Measurements from ENCODE around the gene RPGRIP1L. TPM values are rescaled to one million over a fixed set of nuclear protein-coding genes. Genes with fewer than 3 reads are reported as not detected.
A peak's percentile ranks its signal among the peaks of the same experiment; 100 is the strongest.

The RPGRIP1L gene
- total RNA-seq, 1 experiment from 2014 or later = 4.1 TPM

GRCh38 chr16:53588081-53588648 is 115.5 kb downstream of the RPGRIP1L start:
- no peak for DNase-seq (ENCODE audit: low read depth, low spot score)
- in situ Hi-C loops (cut with HindIII; ENCODE audit: low pct_unique_long_range_greater_than_20kb, low sequenced_read_pairs) = no loop called here

- DNase-seq (ENCODE audit: low read depth, low spot score) = no peak
- in situ Hi-C loops (cut with HindIII; ENCODE audit: low pct_unique_long_range_greater_than_20kb, low sequenced_read_pairs) = no loop called here
Observed at GRCh38 chr16:53583401-53583800, 120.3 kb downstream of the RPGRIP1L start.

GRCh38 chr16:53581784-53582183 is 121.9 kb downstream of the RPGRIP1L start:
- in situ Hi-C loops (cut with HindIII; ENCODE audit: low pct_unique_long_range_greater_than_20kb, low sequenced_read_pairs) = no loop called here
- no peak for DNase-seq (ENCODE audit: low read depth, low spot score)

GRCh38 chr16:53580038-53580802 is 123.4 kb downstream of the RPGRIP1L start:
- in situ Hi-C loops (cut with HindIII; ENCODE audit: low pct_unique_long_range_greater_than_20kb, low sequenced_read_pairs) = no loop called here
- no peak for DNase-seq (ENCODE audit: low read depth, low spot score)

DNA sequence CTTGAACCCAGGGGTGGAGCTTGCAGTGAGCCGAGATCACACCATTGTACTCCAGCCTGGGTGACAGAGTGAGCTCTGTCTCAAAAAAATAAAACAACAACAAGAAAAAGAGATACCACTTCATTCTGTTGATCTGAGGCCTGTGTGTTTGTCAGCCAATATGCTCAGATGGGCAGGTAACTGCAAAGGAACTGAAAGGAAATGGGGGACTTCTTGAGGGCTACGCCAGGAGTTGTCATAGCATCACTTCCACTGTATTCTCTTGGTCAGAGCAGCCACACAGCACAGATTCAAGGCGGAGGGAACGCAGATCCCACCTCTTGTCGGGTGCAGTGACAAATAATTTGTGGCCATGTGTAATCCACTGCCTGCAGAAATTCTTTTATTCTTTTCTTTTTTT is 126.8 kb downstream of the RPGRIP1L start:
- in situ Hi-C loops (cut with HindIII; ENCODE audit: low pct_unique_long_range_greater_than_20kb, low sequenced_read_pairs) = no loop called here
- no peak for DNase-seq (ENCODE audit: low read depth, low spot score)

GRCh38 chr16:53576210-53576609 is 127.4 kb downstream of the RPGRIP1L start:
- in situ Hi-C loops (cut with HindIII; ENCODE audit: low pct_unique_long_range_greater_than_20kb, low sequenced_read_pairs) = no loop called here
- no peak for DNase-seq (ENCODE audit: low read depth, low spot score)

DNA sequence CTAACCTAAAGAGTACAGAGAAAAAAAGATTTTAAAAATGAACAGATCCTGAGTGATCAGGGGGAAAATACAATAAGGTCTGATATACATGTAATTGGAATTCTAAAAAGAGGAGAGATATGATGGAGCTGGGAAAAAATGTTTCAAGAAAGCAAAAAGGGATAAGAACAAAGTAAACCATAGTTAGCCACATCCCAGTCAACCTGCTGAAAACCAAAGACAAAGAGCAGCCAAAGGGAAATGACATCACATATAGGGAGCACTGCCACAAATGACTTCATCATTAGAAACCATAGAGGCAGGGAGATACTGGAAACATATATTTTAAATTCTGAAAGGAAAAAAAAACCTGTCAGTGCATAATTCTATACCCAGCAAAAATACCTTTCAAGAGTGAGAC is 131.9 kb downstream of the RPGRIP1L start:
- in situ Hi-C loops (cut with HindIII; ENCODE audit: low pct_unique_long_range_greater_than_20kb, low sequenced_read_pairs) = no loop called here

DNA sequence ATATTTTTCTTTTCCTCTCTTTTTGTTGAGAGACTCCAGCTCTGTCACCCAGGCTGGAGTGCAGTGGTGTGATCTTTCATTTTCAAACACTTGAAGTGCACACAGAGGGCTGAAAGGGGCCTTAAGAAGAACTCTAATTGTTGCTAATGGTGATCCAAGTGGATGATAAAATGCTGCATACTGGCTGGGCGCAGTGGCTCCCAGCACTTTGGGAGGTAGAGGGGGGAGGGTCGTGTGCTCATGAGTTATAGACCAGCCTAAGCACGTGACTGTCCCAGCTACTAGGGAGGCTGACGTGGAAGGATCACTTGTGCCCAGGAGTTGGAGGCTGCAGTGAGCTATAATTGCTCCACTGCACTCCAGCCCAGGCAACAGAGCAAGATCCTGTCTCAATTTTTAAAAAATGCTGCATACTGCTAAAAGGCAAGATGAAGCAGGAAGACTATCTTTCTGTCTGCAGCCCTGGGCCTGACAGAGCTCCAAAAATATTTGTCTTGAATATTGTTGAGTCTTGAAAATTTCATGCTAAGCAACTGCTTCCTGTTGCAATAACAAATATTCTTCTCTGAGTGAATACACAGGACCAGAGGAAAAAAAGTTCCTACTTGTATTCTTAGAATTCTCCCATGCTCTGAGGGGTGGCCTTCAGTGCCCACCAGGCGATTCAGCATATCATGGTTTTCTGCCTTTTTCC is 137.0 kb downstream of the RPGRIP1L start:
- in situ Hi-C loops (cut with HindIII; ENCODE audit: low pct_unique_long_range_greater_than_20kb, low sequenced_read_pairs) = no loop called here
- no peak for DNase-seq (ENCODE audit: low read depth, low spot score)

More for the DNA sequence above, 131.9 kb downstream of the RPGRIP1L start:
- no peak for DNase-seq (ENCODE audit: low read depth, low spot score)

DNA sequence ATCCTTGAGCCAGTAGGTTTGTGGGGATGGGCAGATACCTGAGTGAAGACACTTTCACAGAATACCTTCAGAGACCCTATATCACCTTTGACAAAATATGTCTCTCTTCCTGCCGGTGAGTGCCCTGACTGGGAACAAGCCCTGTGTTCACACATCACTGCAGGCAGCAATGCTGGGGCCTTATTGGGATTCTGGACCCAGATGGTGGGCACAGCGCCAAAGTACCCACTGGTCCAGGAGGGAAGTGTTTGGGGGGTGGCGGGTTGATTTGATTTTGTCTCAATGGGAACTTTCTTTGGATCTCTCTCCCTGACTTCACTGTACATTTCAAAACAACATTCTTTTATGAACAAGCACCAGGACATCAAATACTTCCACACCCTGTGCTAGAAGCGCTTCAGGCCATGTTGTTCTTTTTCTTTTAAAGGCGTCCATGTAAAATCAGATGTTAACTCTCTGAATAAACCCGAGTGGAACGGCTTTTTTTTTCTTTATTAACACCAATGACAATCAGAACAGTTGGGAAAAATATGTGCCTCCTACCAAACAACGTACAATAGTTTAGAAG is 138.3 kb downstream of the RPGRIP1L start:
- in situ Hi-C loops (cut with HindIII; ENCODE audit: low pct_unique_long_range_greater_than_20kb, low sequenced_read_pairs) = no loop called here
- DNase-seq (ENCODE audit: low read depth, low spot score) = no peak

- in situ Hi-C loops (cut with HindIII; ENCODE audit: low pct_unique_long_range_greater_than_20kb, low sequenced_read_pairs) = no loop called here
- no peak for DNase-seq (ENCODE audit: low read depth, low spot score)
Observed at GRCh38 chr16:53563426-53563825, 140.2 kb downstream of the RPGRIP1L start.

GRCh38 chr16:53561101-53561888 is 142.4 kb downstream of the RPGRIP1L start:
- no peak for DNase-seq (ENCODE audit: low read depth, low spot score)
- in situ Hi-C loops (cut with HindIII; ENCODE audit: low pct_unique_long_range_greater_than_20kb, low sequenced_read_pairs) = no loop called here

DNA sequence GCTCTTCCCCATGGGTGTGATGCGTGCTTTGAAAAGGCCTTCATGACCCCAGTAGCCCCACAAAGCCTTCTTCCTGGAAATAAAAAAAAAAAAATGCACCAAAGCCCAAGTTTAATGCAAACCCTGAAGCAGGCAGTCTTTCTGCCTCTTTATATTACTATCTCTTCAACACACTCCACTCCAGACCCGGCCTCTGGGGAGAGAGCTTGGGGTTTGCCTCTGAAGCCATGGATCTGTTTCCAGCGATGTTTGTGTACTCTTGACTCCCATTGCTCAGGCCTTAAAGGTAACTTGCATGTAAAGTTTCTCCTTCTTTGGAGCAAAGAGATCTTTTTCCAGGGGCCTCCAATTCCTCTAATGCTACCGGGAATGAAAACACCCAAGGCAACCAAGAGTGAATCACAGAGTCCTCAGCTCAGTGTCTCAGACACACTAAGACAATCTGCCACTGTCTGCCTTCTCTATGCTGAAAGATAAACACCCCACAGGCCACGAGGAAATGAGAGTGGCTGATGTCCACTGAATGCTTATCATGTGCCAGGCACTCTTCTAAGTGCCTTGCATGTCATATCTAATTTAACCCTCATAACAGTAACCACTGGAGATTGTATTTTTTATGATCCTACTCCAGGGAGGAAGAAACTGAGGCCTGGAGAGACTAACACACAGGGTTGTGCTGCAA is 144.2 kb downstream of the RPGRIP1L start:
- peak; percentile 41 for DNase-seq (ENCODE audit: low read depth, low spot score)
- in situ Hi-C loops (cut with HindIII; ENCODE audit: low pct_unique_long_range_greater_than_20kb, low sequenced_read_pairs) = no loop called here

GRCh38 chr16:53558710-53559109 is 144.9 kb downstream of the RPGRIP1L start:
- in situ Hi-C loops (cut with HindIII; ENCODE audit: low pct_unique_long_range_greater_than_20kb, low sequenced_read_pairs) = no loop called here

DNA sequence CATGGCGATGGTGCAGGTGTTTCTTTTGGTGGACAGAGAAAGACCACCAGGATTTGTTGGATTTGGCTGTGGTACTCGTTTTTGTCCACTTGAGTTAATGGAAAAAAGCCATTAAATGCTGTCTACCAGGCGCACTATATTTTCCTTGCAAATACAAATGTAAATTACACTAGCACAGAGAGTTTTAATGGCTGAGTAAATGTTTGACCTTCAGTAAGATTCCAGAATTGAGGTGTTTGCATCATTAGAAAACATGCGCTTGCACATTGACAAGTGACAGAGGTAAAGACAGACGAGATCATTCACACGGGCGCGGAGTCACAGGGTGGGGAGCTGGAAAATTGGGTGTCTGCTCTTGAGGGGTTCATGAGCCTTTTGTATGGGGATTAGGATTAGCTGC is 147.1 kb downstream of the RPGRIP1L start:
- in situ Hi-C loops (cut with HindIII; ENCODE audit: low pct_unique_long_range_greater_than_20kb, low sequenced_read_pairs) = no loop called here
- no peak for DNase-seq (ENCODE audit: low read depth, low spot score)

More at GRCh38 chr16:53558710-53559109, 144.9 kb downstream of the RPGRIP1L start:
- DNase-seq (ENCODE audit: low read depth, low spot score) = no peak

- peak; percentile 79 for DNase-seq (ENCODE audit: low read depth, low spot score)
- in situ Hi-C loops (cut with HindIII; ENCODE audit: low pct_unique_long_range_greater_than_20kb, low sequenced_read_pairs) = no loop called here
Observed at GRCh38 chr16:53549970-53550690, 153.5 kb downstream of the RPGRIP1L start.
